Measurements from ENCODE around the gene GMPR.

GRCh38 chr6:16227605-16228004 is 10.8 kb upstream of the GMPR start:
- TF ChIP-seq, protein P1, sequence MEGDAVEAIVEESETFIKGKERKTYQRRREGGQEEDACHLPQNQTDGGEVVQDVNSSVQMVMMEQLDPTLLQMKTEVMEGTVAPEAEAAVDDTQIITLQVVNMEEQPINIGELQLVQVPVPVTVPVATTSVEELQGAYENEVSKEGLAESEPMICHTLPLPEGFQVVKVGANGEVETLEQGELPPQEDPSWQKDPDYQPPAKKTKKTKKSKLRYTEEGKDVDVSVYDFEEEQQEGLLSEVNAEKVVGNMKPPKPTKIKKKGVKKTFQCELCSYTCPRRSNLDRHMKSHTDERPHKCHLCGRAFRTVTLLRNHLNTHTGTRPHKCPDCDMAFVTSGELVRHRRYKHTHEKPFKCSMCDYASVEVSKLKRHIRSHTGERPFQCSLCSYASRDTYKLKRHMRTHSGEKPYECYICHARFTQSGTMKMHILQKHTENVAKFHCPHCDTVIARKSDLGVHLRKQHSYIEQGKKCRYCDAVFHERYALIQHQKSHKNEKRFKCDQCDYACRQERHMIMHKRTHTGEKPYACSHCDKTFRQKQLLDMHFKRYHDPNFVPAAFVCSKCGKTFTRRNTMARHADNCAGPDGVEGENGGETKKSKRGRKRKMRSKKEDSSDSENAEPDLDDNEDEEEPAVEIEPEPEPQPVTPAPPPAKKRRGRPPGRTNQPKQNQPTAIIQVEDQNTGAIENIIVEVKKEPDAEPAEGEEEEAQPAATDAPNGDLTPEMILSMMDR (IDR thresholded peaks at IDR 0.05): no peak
- no peak for TF ChIP-seq POLR2A (IDR thresholded peaks at IDR 0.05)

Data from esophagus squamous epithelium (tissue), 4 donors.